PC-3 (cell line): Measurements from ENCODE around the gene DAAM2. TPM values are rescaled to one million over a fixed set of nuclear protein-coding genes. Genes with fewer than 3 reads are reported as not detected.

ENCODE experiments used
- ATAC-seq: fragments of 200-7000 bp; cut with Tn5 transposase; 2 replicates; pipeline ENCODE4 v1.9.1; 2020; ENCODE audit warnings: mild to moderate bottlenecking, moderate library complexity
- BruUV-seq: library from RNA; stranded (reverse); fragments of 400-500 nt; replicated peaks from 2 replicates; lab custom pipeline; 2021; lab: Mats Ljungman, UMichigan
- CTCF ChIA-PET: fragments of 300-600 bp; sonication (Branson Sonifier 250); formaldehyde crosslinking; loops from one replicate; lab custom pipeline; 2022; ENCODE audit warnings: antibody characterized with exemption; lab: Charles Lee
- POLR2A ChIA-PET: fragments of 300-600 bp; sonication (Branson Sonifier 250); formaldehyde crosslinking; loops from one replicate; lab custom pipeline; 2022; ENCODE audit warnings: antibody characterized with exemption; ENCODE audit not compliant: unreplicated experiment; lab: Charles Lee
- DNase-seq: peaks from one replicate; pipeline ENCODE4 v3.0.0-alpha.2; 2015
- H2AFZ ChIP-seq: fragments of 300-600 bp; sonication (generic); 2 replicates; pipeline ENCODE4 v1.6.0; 2016; ENCODE audit warnings: antibody characterized with exemption, low read length
- H3F3A ChIP-seq: fragments of 300-600 bp; sonication (generic); one replicate; pipeline ENCODE4 v1.6.0; 2017; ENCODE audit warnings: antibody characterized with exemption, low read length, control low read depth, mild to moderate bottlenecking; ENCODE audit not compliant: unreplicated experiment
- H3K27ac ChIP-seq: fragments of 300-600 bp; sonication (generic); 2 replicates; pipeline ENCODE4 v1.5.1; 2016; ENCODE audit warnings: mild to moderate bottlenecking, low read length
- H3K27me3 ChIP-seq: fragments of 300-600 bp; sonication (generic); 2 replicates; pipeline ENCODE4 v1.6.1; 2016; ENCODE audit warnings: low read length, mixed read lengths
- H3K36me3 ChIP-seq: fragments of 300-600 bp; sonication (generic); 2 replicates; pipeline ENCODE4 v1.6.1; 2016; ENCODE audit warnings: low read depth, mixed run types, low read length, mixed read lengths
- H3K4me1 ChIP-seq: fragments of 300-600 bp; sonication (generic); 2 replicates; pipeline ENCODE4 v1.5.1; 2016; ENCODE audit warnings: low read length; ENCODE audit not compliant: insufficient read depth
- H3K4me2 ChIP-seq: fragments of 300-600 bp; sonication (generic); 2 replicates; pipeline ENCODE4 v1.6.0; 2016; ENCODE audit warnings: low read length
- H3K4me3 ChIP-seq: fragments of 300-600 bp; sonication (generic); 2 replicates; pipeline ENCODE4 v1.5.1; 2016; ENCODE audit warnings: mild to moderate bottlenecking, low read length, mixed read lengths
- H3K79me2 ChIP-seq: fragments of 300-600 bp; sonication (generic); 2 replicates; pipeline ENCODE4 v1.6.1; 2017; ENCODE audit warnings: low read length, mixed read lengths
- H3K9ac ChIP-seq: fragments of 300-600 bp; sonication (generic); 2 replicates; pipeline ENCODE4 v1.6.0; 2016; ENCODE audit warnings: mild to moderate bottlenecking, low read length
- H3K9me2 ChIP-seq: fragments of 300-600 bp; sonication (generic); replicated peaks from 2 replicates; pipeline ENCODE4 v1.6.1; 2016; ENCODE audit warnings: mixed run types, low read length, mixed read lengths
- H3K9me3 ChIP-seq: fragments of 300-600 bp; sonication (generic); 2 replicates; pipeline ENCODE4 v1.6.1; 2016; ENCODE audit warnings: low read length, mixed read lengths
- H4K20me1 ChIP-seq: fragments of 300-600 bp; sonication (generic); 2 replicates; pipeline ENCODE4 v1.6.1; 2016; ENCODE audit warnings: low read length, mixed read lengths
- EZH2 ChIP-seq: fragments of 300-600 bp; sonication (generic); IDR thresholded peaks from one replicate; pipeline ENCODE4 v1.6.1; 2017; ENCODE audit warnings: antibody characterized with exemption, mild to moderate bottlenecking, low read length; ENCODE audit not compliant: unreplicated experiment
- EZH2phosphoT487 ChIP-seq: fragments of 300-600 bp; sonication (generic); IDR thresholded peaks from 2 replicates; pipeline ENCODE4 v1.6.1; 2018; ENCODE audit warnings: mild to moderate bottlenecking, antibody characterized with exemption, low read length, borderline replicate concordance
- intact Hi-C: fragments of 100-400 bp; cut with micrococcal nuclease; formaldehyde crosslinking; loops from 2 replicates; pipeline ENCODE4 v1.9.0; 2023
- total RNA-seq: library from RNA; depleted of rRNA; stranded (reverse); fragments of >200 nt; gene quantifications from 2 replicates; pipeline ENCODE4 v1.2.3, GENCODE V29; 2014
- TF ChIP-seq, protein P1 (sequence below): fragments of 300-600 bp; sonication (generic); conservative IDR thresholded peaks from 2 replicates; pipeline ENCODE4 v1.5.1; 2017; ENCODE audit warnings: antibody characterized with exemption, low read depth, mild to moderate bottlenecking, low read length

Gene DAAM2
- total RNA-seq, 1 experiment from 2014 or later, result not detected

DNA sequence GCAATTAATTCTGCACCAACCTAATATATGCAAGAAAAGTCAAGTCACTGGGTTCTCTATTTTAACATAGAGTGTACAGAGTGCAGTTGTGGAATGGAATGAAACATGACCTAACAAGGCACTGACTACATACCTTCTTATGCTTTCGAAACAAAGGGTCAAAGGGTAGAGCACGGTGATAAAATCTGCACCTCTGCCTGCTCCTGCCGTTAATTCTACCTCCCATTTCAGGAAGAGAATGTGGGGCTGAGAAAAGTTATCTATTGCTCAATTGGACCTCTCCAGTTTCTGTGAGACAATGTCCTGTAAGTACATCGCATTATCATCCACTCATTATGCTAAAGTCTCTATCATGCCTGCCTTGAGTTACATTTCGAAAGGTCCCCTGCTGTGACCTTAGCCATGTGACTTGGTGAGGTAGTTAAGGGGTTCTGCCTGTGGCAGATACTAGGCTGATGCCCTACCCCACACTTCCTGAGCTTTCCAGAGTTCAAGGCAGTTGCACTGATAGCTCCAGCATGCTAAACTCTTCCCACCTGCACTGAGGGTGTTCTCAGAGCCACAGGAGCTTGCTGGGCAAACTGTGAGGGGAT, 156.1 kb downstream of the DAAM2 start:
- H3K27ac ChIP-seq, result no peak overlapping the region
- no peaks in the 10 kb centered on the region for H3K36me3 ChIP-seq
- H4K20me1 ChIP-seq, result no peaks in the 10 kb centered on the region
- H3K4me2 ChIP-seq, result no peak overlapping the region
- ChIA-PET CTCF (no interaction called here), POLR2A (no interaction called here)
- H3K9ac ChIP-seq, result no peak overlapping the region
- H3K27me3 ChIP-seq, result peaks cover 13% of the 10 kb centered on the region
- H2AFZ ChIP-seq, result no peak overlapping the region
- no peaks in the 10 kb centered on the region for H3F3A ChIP-seq
- BruUV-seq, result no TSS peak
- intact Hi-C loops, result no loop called here
- no peaks in the 10 kb centered on the region for H3K4me1 ChIP-seq
- TF ChIP-seq EZH2 (no peak), EZH2phosphoT487 (no peak)
- TF ChIP-seq, protein P1, sequence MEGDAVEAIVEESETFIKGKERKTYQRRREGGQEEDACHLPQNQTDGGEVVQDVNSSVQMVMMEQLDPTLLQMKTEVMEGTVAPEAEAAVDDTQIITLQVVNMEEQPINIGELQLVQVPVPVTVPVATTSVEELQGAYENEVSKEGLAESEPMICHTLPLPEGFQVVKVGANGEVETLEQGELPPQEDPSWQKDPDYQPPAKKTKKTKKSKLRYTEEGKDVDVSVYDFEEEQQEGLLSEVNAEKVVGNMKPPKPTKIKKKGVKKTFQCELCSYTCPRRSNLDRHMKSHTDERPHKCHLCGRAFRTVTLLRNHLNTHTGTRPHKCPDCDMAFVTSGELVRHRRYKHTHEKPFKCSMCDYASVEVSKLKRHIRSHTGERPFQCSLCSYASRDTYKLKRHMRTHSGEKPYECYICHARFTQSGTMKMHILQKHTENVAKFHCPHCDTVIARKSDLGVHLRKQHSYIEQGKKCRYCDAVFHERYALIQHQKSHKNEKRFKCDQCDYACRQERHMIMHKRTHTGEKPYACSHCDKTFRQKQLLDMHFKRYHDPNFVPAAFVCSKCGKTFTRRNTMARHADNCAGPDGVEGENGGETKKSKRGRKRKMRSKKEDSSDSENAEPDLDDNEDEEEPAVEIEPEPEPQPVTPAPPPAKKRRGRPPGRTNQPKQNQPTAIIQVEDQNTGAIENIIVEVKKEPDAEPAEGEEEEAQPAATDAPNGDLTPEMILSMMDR, result no peak
- H3K9me3 ChIP-seq, result peaks cover 3% of the 10 kb centered on the region; the same call in 1 of the 2 replicates
- no peak for DNase-seq
- H3K9me2 ChIP-seq, result no peaks in the 10 kb centered on the region
- H3K4me3 ChIP-seq, result no peak overlapping the region
- H3K79me2 ChIP-seq, result no peaks in the 10 kb centered on the region
- no peak for ATAC-seq

DNA sequence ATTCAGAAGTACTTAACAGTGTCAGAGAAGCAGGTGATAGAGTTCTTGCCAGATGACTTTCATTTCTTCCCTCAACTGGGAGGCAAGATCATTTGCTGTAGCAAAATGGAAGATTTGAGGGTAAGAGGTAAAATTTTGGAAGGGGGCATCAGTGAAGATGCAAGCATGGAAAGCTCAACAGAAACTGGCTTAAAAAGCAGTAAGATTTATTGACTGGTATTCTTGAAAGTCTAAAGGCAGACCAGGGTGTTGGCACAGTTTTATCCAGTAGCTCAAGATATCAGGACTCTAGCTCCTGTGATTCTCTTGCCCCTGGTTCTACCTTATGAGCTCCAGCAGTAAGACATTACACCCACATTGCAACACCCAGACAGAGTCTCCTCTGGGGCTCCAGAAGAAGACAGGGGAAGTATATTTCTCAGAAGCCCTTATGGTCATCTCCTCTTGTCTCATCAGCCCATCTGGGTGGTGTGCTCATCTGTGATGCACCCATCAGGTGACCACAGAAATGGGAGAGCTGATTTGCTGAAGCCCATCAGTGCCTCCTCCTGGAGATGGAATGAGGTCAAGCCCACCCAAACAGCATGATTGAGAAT, 158.0 kb downstream of the DAAM2 start:
- ChIA-PET POLR2A (no interaction called here), CTCF (no interaction called here)
- no peaks in the 10 kb centered on the region for H3K36me3 ChIP-seq
- no peak overlapping the region for H3K27ac ChIP-seq
- H3K9me3 ChIP-seq, result peaks cover 3% of the 10 kb centered on the region; the same call in 1 of the 2 replicates
- TF ChIP-seq EZH2phosphoT487, result no peak
- no peak for TF ChIP-seq EZH2
- TF ChIP-seq, protein P1, result no peak
- H3K4me3 ChIP-seq, result no peak overlapping the region
- H3K27me3 ChIP-seq, result peaks cover 13% of the 10 kb centered on the region
- no peaks in the 10 kb centered on the region for H3K79me2 ChIP-seq
- H3K9me2 ChIP-seq, result no peaks in the 10 kb centered on the region
- no peak for DNase-seq
- no TSS peak for BruUV-seq
- H2AFZ ChIP-seq, result no peak overlapping the region
- no peak for ATAC-seq
- intact Hi-C loops, result no loop called here
- H3F3A ChIP-seq, result no peaks in the 10 kb centered on the region
- H4K20me1 ChIP-seq, result no peaks in the 10 kb centered on the region
- no peaks in the 10 kb centered on the region for H3K4me1 ChIP-seq
- H3K4me2 ChIP-seq, result no peak overlapping the region
- H3K9ac ChIP-seq, result no peak overlapping the region

DNA sequence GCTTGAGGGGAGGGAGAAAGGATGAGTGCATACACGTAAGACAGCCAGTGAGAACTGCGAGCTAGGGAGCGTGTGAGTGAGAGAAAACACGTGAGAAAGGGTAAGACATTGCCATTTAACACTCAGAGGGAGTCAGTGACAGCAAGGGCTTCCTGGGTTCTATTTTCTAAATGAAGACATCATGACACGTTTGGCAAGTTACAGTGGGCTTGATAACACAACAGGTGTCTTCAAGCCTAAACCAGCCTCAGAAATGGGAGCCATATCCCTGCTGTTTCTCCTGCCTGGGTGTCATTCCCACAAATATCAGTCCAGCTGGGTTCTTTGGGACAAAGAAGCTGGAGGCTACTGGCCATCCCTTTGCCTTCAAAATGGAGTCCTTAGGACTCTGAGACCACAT, 159.0 kb downstream of the DAAM2 start:
- BruUV-seq, result no TSS peak
- Histone ChIP-seq H3K27ac (no peak overlapping the region), H3K4me2 (no peak overlapping the region), H3K9me2 (no peaks in the 10 kb centered on the region), H3K4me1 (no peaks in the 10 kb centered on the region), H3K9me3 (peaks cover 3% of the 10 kb centered on the region; the same call in 1 of the 2 replicates), H4K20me1 (no peaks in the 10 kb centered on the region), H2AFZ (no peak overlapping the region), H3K4me3 (no peak overlapping the region), H3K36me3 (no peaks in the 10 kb centered on the region), H3K9ac (no peak overlapping the region), H3F3A (no peaks in the 10 kb centered on the region), H3K79me2 (no peaks in the 10 kb centered on the region), H3K27me3 (peaks cover 12% of the 10 kb centered on the region)
- intact Hi-C loops, result no loop called here
- ATAC-seq, result no peak
- no peak for DNase-seq
- ChIA-PET CTCF (no interaction called here), POLR2A (no interaction called here)
- TF ChIP-seq EZH2phosphoT487 (no peak), EZH2 (no peak)
- TF ChIP-seq, protein P1, result no peak
